ENCODE results near the gene EHMT1. TPM values are rescaled to one million over a fixed set of nuclear protein-coding genes. Genes with fewer than 3 reads are reported as not detected.

The EHMT1 gene
- total and polyA plus RNA-seq, 2 donors = 37.3 to 56.9 TPM

- Histone ChIP-seq H3K36me3 (ENCODE audit: control insufficient read depth in 2 of 2, insufficient read depth in 2 of 2, low read length in 1 of 2) (peaks cover 31 to 40% of the 10 kb centered on the region in 2 donors), H3K4me1 (ENCODE audit: control insufficient read depth in 2 of 2, insufficient read depth in 2 of 2, low read length in 2 of 2) (peaks cover 0 to 12% of the 10 kb centered on the region in 2 donors), H3K27me3 (ENCODE audit: control insufficient read depth in 2 of 2, insufficient read depth in 1 of 2, low read length in 1 of 2) (no peaks in the 10 kb centered on the region), H3K4me3 (ENCODE audit: low read length in 2 of 2) (no peak overlapping the region), H3K9me3 (ENCODE audit: control insufficient read depth in 2 of 2, insufficient read depth in 1 of 2, low read length in 1 of 2) (no peaks in the 10 kb centered on the region), H3K27ac (ENCODE audit: low read depth in 1 of 2, low read length in 1 of 2) (peak overlapping the region in 1 of 2 donors; percentile 9)
- WGBS = 31% methylated on average over 10 of the region's 10 CpGs
- peak in 2 of 9 donors; percentile 13 to 52 for DNase-seq (ENCODE audit: low read depth in 6 of 9, low spot score in 9 of 9)
These were observed 126.8 kb downstream of the EHMT1 start for GRCh38 chr9:137745541-137745991.

- no peak for DNase-seq (ENCODE audit: low read depth in 6 of 9, low spot score in 9 of 9)
- peaks cover 41 to 45% of the 10 kb centered on the region in 2 donors for H3K36me3 ChIP-seq (ENCODE audit: control insufficient read depth in 2 of 2, insufficient read depth in 2 of 2, low read length in 1 of 2)
- H3K9me3 ChIP-seq (ENCODE audit: control insufficient read depth in 2 of 2, insufficient read depth in 1 of 2, low read length in 1 of 2) = no peaks in the 10 kb centered on the region
- H3K4me1 ChIP-seq (ENCODE audit: control insufficient read depth in 2 of 2, insufficient read depth in 2 of 2, low read length in 2 of 2) = peaks cover 0 to 12% of the 10 kb centered on the region in 2 donors
- no peak overlapping the region for H3K27ac ChIP-seq (ENCODE audit: low read depth in 1 of 2, low read length in 1 of 2)
- 97% methylated on average over 15 of the region's 15 CpGs for WGBS
- H3K27me3 ChIP-seq (ENCODE audit: control insufficient read depth in 2 of 2, insufficient read depth in 1 of 2, low read length in 1 of 2) = no peaks in the 10 kb centered on the region
- no peak overlapping the region for H3K4me3 ChIP-seq (ENCODE audit: low read length in 2 of 2)
These were observed 129.5 kb downstream of the EHMT1 start for GRCh38 chr9:137748311-137748710.

- Histone ChIP-seq H3K27me3 (ENCODE audit: control insufficient read depth in 2 of 2, insufficient read depth in 1 of 2, low read length in 1 of 2) (no peaks in the 10 kb centered on the region), H3K36me3 (ENCODE audit: control insufficient read depth in 2 of 2, insufficient read depth in 2 of 2, low read length in 1 of 2) (peaks cover 39 to 44% of the 10 kb centered on the region in 2 donors), H3K27ac (ENCODE audit: low read depth in 1 of 2, low read length in 1 of 2) (no peak overlapping the region), H3K4me1 (ENCODE audit: control insufficient read depth in 2 of 2, insufficient read depth in 2 of 2, low read length in 2 of 2) (peaks cover 0 to 12% of the 10 kb centered on the region in 2 donors), H3K9me3 (ENCODE audit: control insufficient read depth in 2 of 2, insufficient read depth in 1 of 2, low read length in 1 of 2) (no peaks in the 10 kb centered on the region), H3K4me3 (ENCODE audit: low read length in 2 of 2) (no peak overlapping the region)
- 92% methylated on average over 3 of the region's 3 CpGs for WGBS
- DNase-seq (ENCODE audit: low read depth in 6 of 9, low spot score in 9 of 9) = no peak
These were observed 129.9 kb downstream of the EHMT1 start for GRCh38 chr9:137748741-137749140.

- H3K27me3 ChIP-seq (ENCODE audit: control insufficient read depth in 2 of 2, insufficient read depth in 1 of 2, low read length in 1 of 2) = no peaks in the 10 kb centered on the region
- WGBS = 93% methylated on average over 4 of the region's 4 CpGs
- H3K4me1 ChIP-seq (ENCODE audit: control insufficient read depth in 2 of 2, insufficient read depth in 2 of 2, low read length in 2 of 2) = peaks cover 0 to 12% of the 10 kb centered on the region in 2 donors
- H3K36me3 ChIP-seq (ENCODE audit: control insufficient read depth in 2 of 2, insufficient read depth in 2 of 2, low read length in 1 of 2) = peaks cover 38 to 46% of the 10 kb centered on the region in 2 donors
- no peak overlapping the region for H3K27ac ChIP-seq (ENCODE audit: low read depth in 1 of 2, low read length in 1 of 2)
- no peak overlapping the region for H3K4me3 ChIP-seq (ENCODE audit: low read length in 2 of 2)
- peaks cover 0 to under 1% of the 10 kb centered on the region in 2 donors for H3K9me3 ChIP-seq (ENCODE audit: control insufficient read depth in 2 of 2, insufficient read depth in 1 of 2, low read length in 1 of 2)
- DNase-seq (ENCODE audit: low read depth in 6 of 9, low spot score in 9 of 9) = no peak
These were observed 130.7 kb downstream of the EHMT1 start for GRCh38 chr9:137749511-137749910.

GRCh38 chr9:137750007-137750406 lies 131.2 kb downstream of the EHMT1 start:
- Histone ChIP-seq H3K4me3 (ENCODE audit: low read length in 2 of 2) (no peak overlapping the region), H3K36me3 (ENCODE audit: control insufficient read depth in 2 of 2, insufficient read depth in 2 of 2, low read length in 1 of 2) (peaks cover 38 to 48% of the 10 kb centered on the region in 2 donors), H3K9me3 (ENCODE audit: control insufficient read depth in 2 of 2, insufficient read depth in 1 of 2, low read length in 1 of 2) (peaks cover 2 to 5% of the 10 kb centered on the region in 2 donors), H3K4me1 (ENCODE audit: control insufficient read depth in 2 of 2, insufficient read depth in 2 of 2, low read length in 2 of 2) (peaks cover 0 to 12% of the 10 kb centered on the region in 2 donors), H3K27ac (ENCODE audit: low read depth in 1 of 2, low read length in 1 of 2) (no peak overlapping the region), H3K27me3 (ENCODE audit: control insufficient read depth in 2 of 2, insufficient read depth in 1 of 2, low read length in 1 of 2) (no peaks in the 10 kb centered on the region)
- no peak for DNase-seq (ENCODE audit: low read depth in 6 of 9, low spot score in 9 of 9)
- whole genome bisulfite sequencing = 93% methylated on average over 3 of the region's 3 CpGs

- Histone ChIP-seq H3K27ac (ENCODE audit: low read depth in 1 of 2, low read length in 1 of 2) (no peak overlapping the region), H3K9me3 (ENCODE audit: control insufficient read depth in 2 of 2, insufficient read depth in 1 of 2, low read length in 1 of 2) (peaks cover 6 to 11% of the 10 kb centered on the region in 2 donors), H3K4me1 (ENCODE audit: control insufficient read depth in 2 of 2, insufficient read depth in 2 of 2, low read length in 2 of 2) (peaks cover 0 to 9% of the 10 kb centered on the region in 2 donors), H3K36me3 (ENCODE audit: control insufficient read depth in 2 of 2, insufficient read depth in 2 of 2, low read length in 1 of 2) (peaks cover 40 to 51% of the 10 kb centered on the region in 2 donors), H3K4me3 (ENCODE audit: low read length in 2 of 2) (no peak overlapping the region), H3K27me3 (ENCODE audit: control insufficient read depth in 2 of 2, insufficient read depth in 1 of 2, low read length in 1 of 2) (no peaks in the 10 kb centered on the region)
- DNase-seq (ENCODE audit: low read depth in 6 of 9, low spot score in 9 of 9) = no peak
- 95% methylated on average over 10 of the region's 10 CpGs for WGBS
These were observed 131.8 kb downstream of the EHMT1 start for GRCh38 chr9:137750566-137750965.

GRCh38 chr9:137751616-137752015 lies 132.8 kb downstream of the EHMT1 start:
- H3K9me3 ChIP-seq (ENCODE audit: control insufficient read depth in 2 of 2, insufficient read depth in 1 of 2, low read length in 1 of 2) = peaks cover 6 to 11% of the 10 kb centered on the region in 2 donors
- 98% methylated on average over 5 of the region's 5 CpGs for WGBS
- H3K36me3 ChIP-seq (ENCODE audit: control insufficient read depth in 2 of 2, insufficient read depth in 2 of 2, low read length in 1 of 2) = peaks cover 37 to 53% of the 10 kb centered on the region in 2 donors
- DNase-seq (ENCODE audit: low read depth in 6 of 9, low spot score in 9 of 9) = no peak
- no peaks in the 10 kb centered on the region for H3K27me3 ChIP-seq (ENCODE audit: control insufficient read depth in 2 of 2, insufficient read depth in 1 of 2, low read length in 1 of 2)
- H3K27ac ChIP-seq (ENCODE audit: low read depth in 1 of 2, low read length in 1 of 2) = no peak overlapping the region
- no peak overlapping the region for H3K4me3 ChIP-seq (ENCODE audit: low read length in 2 of 2)
- H3K4me1 ChIP-seq (ENCODE audit: control insufficient read depth in 2 of 2, insufficient read depth in 2 of 2, low read length in 2 of 2) = peaks cover 0 to 3% of the 10 kb centered on the region in 2 donors

- Histone ChIP-seq H3K36me3 (ENCODE audit: control insufficient read depth in 2 of 2, insufficient read depth in 2 of 2, low read length in 1 of 2) (peaks cover 42 to 58% of the 10 kb centered on the region in 2 donors), H3K4me1 (ENCODE audit: control insufficient read depth in 2 of 2, insufficient read depth in 2 of 2, low read length in 2 of 2) (peaks cover 0 to 7% of the 10 kb centered on the region in 2 donors), H3K27ac (ENCODE audit: low read depth in 1 of 2, low read length in 1 of 2) (no peak overlapping the region), H3K27me3 (ENCODE audit: control insufficient read depth in 2 of 2, insufficient read depth in 1 of 2, low read length in 1 of 2) (no peaks in the 10 kb centered on the region), H3K9me3 (ENCODE audit: control insufficient read depth in 2 of 2, insufficient read depth in 1 of 2, low read length in 1 of 2) (peaks cover 7 to 11% of the 10 kb centered on the region in 2 donors), H3K4me3 (ENCODE audit: low read length in 2 of 2) (no peak overlapping the region)
- no peak for DNase-seq (ENCODE audit: low read depth in 6 of 9, low spot score in 9 of 9)
- WGBS = 95% methylated on average over 14 of the region's 14 CpGs
These were observed 133.6 kb downstream of the EHMT1 start for GRCh38 chr9:137752426-137752825.

GRCh38 chr9:137753192-137753765 lies 134.5 kb downstream of the EHMT1 start:
- DNase-seq (ENCODE audit: low read depth in 6 of 9, low spot score in 9 of 9) = no peak

More at GRCh38 chr9:137753192-137753765, 134.5 kb downstream of the EHMT1 start:
- Histone ChIP-seq H3K27ac (ENCODE audit: low read depth in 1 of 2, low read length in 1 of 2) (no peak overlapping the region), H3K4me3 (ENCODE audit: low read length in 2 of 2) (no peak overlapping the region), H3K27me3 (ENCODE audit: control insufficient read depth in 2 of 2, insufficient read depth in 1 of 2, low read length in 1 of 2) (no peaks in the 10 kb centered on the region), H3K36me3 (ENCODE audit: control insufficient read depth in 2 of 2, insufficient read depth in 2 of 2, low read length in 1 of 2) (peaks cover 47 to 65% of the 10 kb centered on the region in 2 donors), H3K9me3 (ENCODE audit: control insufficient read depth in 2 of 2, insufficient read depth in 1 of 2, low read length in 1 of 2) (peaks cover 7 to 11% of the 10 kb centered on the region in 2 donors), H3K4me1 (ENCODE audit: control insufficient read depth in 2 of 2, insufficient read depth in 2 of 2, low read length in 2 of 2) (peaks cover 0 to 5% of the 10 kb centered on the region in 2 donors)
- WGBS = 98% methylated on average over 22 of the region's 22 CpGs
